Activated CD8-positive, alpha-beta memory T cell treated with anti-CD3 and anti-CD28 coated beads, Interleukin-2, amount 50 U/mL, for 24 hours (primary cell): ENCODE measurements around the gene FUZ.

Source experiments
- DNase-seq: peaks from one replicate; pipeline ENCODE4 v3.0.0-alpha.2; 2020; ENCODE audit errors: extremely low read depth

FUZ gene

DNA sequence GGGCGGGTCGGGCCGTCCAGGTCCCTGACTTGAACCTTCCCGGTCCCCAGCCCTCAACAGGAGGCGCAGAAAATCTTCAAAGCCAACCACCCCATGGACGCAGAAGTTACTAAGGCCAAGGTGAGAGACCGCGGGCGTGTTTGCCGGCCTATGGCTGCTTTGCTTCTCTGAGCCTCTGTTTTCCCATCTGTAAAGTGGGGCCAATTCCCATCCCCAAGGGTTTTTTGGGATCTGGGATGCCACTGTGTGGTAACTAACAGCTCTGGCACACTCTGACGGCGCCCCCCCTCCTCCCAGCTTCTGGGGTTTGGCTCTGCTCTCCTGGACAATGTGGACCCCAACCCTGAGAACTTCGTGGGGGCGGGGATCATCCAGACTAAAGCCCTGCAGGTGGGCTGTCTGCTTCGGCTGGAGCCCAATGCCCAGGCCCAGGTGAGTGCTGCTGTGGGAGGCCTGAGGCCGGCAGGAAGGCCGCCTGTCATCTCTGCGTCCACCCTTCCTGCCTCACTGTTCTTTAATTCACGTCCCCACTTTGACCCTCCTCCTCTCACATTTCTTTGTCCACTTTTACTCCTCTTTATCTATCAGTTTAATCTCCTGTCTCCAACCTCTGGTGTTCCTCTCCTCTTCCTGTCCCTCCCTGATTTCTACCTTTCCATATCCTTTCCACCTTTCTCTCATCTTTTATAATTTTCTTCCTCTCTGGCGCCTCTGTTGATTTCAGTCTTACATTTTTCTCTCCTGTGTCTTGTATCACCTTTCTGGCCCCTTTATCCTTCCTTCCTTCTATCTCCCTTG, 7.1 kb downstream of the FUZ start:
- DNase-seq, result no peak

DNA sequence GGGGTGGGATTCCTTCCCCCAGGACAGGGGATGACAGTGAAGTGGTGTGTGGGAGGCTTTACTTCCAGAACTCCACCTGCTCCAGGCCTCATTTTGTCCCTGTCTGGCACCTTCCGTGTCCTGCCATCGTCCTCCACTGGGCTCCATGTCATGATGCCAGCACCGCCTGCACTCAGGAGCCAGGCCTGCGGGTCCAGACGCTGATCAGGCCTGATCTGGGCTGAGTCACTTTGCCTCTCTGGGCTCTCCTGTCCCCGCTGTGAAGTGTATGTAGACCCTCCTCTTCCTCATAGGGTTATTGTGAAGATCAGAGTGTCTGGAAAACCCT, 9.6 kb downstream of the FUZ start:
- no peak for DNase-seq

DNA sequence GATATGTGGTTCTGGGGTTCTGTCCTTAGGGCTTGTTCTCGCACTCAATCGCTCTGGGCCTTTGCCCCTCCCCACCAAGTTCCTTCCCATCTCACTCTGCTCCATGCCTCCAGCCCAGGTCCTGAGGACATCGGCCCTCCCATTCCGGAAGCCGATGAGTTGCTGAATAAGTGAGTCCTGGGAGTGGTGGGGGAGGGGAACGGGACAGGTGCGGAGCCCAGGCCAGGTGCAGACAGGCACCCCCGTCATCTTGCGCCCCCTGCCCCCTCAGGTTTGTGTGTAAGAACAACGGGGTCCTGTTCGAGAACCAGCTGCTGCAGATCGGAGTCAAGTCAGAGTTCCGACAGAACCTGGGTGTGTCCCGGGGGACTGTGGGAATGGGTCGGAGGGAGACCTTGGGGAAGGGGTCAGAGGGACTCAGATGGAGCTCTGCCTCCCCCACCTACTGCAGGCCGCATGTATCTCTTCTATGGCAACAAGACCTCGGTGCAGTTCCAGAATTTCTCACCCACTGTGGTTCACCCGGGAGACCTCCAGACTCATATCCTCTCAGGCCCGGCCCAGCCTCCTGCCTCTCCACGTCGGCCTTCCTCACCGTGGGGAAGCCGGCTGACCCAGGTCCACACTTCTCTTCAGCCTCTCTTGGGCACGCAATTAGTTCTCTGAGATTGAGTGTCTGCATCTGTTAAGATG, 10.1 kb downstream of the FUZ start:
- DNase-seq, result no peak

DNA sequence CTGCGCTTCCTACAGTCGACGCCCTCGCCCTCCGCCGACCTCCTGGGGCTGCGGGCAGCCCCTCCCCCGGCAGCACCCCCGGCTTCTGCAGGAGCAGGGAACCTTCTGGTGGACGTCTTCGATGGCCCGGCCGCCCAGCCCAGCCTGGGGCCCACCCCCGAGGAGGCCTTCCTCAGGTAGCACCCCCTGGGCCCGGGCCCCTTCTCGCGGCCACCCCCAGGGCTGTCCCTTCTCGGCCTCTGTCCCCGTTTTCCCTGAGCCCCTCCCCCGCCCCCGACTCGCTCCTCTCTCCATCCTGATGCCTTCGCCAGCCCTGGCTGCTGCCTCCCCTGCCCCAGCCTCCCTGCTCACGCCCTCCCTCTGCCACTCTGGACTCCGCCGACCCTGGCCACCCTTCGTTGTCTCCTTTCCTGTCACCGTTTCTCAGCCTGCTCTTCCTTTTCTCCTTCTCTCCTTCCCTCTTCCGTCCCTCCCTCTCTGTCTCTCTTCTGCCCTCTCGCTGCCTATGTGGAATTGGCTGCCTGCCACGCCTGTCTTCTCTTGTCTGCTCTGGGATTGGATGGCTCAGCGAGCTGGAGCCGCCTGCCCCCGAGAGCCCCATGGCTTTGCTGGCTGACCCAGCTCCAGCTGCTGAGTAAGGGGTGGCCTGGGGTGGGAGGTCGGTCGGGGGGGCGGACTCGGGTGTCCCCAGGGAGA, 11.0 kb downstream of the FUZ start:
- no peak for DNase-seq

DNA sequence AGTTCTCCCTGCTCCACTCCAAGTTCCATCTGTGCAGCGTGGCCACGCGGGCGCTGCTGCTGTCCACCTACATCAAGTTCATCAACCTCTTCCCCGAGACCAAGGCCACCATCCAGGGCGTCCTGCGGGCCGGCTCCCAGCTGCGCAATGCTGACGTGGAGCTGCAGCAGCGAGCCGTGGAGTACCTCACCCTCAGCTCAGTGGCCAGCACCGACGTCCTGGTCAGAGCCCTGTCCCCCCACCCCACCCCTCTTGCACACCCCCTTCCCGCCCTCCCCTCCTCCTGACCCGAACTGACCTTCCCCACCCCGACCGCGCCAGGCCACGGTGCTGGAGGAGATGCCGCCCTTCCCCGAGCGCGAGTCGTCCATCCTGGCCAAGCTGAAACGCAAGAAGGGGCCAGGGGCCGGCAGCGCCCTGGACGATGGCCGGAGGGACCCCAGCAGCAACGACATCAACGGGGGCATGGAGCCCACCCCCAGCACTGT, 11.6 kb downstream of the FUZ start:
- DNase-seq, result no peak

DNA sequence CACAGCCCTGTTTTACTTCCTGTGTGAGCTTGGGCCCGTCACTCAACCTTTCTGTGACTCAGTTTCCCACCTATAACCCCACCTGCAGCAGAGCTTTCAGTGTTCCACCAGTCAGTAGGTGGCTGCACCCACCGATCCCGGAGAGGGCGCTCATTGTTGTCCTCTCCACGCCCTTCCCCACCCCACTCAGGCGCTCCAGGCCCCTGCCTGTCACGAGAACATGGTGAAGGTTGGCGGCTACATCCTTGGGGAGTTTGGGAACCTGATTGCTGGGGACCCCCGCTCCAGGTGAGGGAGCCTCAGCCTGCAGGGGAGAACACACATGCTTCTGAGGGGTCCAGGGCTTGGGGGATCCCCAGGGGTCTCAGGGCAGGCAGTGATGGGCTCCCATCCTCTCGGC, 12.3 kb downstream of the FUZ start:
- no peak for DNase-seq

DNA sequence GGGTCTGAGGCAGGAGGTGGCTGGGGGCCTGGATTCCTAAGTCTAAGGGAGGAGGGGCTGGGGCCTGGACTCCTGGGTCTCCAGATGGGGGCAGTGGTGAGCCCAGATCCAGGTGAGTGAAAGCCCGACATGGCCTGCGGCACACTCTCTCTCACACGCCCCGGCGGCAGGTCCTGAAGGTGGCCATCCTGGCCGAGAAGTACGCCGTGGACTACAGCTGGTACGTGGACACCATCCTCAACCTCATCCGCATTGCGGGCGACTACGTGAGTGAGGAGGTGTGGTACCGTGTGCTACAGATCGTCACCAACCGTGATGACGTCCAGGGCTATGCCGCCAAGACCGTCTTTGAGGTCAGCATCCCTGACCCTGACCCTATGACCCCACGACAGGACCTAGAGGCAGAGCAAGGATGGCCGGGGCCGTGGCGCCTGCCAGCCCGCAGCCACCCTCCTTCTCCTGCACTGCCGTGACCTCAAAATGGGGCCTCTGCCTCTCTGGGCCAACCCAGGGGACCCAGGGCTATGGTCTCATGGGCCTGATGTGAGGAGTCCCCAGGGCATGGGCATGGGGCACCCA, 13.2 kb downstream of the FUZ start:
- no peak for DNase-seq

DNA sequence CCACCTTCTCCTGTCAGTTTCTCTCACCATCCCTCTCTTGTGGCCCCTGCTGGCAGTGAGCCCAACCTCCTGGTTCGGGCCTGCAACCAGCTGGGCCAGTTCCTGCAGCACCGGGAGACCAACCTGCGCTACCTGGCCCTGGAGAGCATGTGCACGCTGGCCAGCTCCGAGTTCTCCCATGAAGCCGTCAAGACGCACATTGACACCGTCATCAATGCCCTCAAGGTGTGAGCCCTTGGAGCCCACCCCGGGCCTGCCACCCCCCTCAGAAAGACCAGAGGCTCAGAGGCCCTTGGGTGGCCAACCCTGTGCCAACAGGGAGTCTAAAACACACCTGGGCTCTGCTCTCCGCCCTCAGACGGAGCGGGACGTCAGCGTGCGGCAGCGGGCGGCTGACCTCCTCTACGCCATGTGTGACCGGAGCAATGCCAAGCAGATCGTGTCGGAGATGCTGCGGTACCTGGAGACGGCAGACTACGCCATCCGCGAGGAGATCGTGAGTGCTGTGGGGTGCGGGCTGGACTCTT, 13.8 kb downstream of the FUZ start:
- DNase-seq, result no peak

DNA sequence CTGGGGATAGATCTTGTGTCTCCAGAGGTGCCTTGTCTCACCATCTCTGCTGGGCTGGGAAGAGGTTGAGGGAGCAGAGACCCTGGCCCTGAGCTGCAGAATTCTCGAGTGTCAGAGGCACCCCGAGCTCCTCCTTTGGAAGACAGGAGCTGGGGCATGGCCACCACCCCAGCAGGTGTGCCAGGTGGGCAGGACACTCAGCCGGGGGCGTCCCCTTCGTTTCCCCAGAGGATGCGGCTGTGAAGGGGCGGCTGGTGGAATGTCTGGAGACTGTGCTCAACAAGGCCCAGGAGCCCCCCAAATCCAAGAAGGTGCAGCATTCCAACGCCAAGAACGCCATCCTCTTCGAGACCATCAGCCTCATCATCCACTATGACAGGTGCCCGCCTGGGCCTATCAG, 14.5 kb downstream of the FUZ start:
- DNase-seq, result no peak

DNA sequence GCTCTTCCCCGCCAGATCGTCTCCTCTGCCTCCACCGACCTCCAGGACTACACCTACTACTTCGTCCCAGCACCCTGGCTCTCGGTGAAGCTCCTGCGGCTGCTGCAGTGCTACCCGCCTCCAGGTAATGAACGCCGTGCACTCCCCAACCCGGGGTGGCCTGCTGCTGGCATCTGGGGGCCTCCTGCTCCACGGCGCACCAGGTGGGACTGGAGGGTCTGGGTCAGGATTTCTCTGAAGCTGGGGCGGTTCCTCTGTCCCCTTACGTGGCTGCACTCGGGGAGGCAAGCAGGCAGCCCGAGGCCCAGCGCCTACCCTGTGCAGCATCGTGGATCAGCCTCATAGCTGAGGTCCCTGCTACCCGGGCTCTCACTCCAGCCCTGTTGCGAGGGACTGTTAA, 17.5 kb downstream of the FUZ start:
- DNase-seq, result no peak

DNA sequence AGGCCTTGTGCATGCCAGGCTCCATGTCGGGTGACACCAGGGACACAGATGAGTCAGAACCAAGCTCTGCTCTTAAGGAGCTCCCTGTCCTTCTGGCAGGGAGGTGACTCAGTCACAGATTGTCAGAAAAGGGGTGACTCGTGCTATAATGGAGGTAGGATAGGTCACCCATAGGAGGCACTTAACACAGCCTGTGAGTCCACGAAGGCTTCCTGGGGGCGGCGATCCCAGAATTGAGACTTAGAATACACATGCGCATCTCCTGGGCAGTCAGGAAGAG, 19.6 kb downstream of the FUZ start:
- no peak for DNase-seq

DNA sequence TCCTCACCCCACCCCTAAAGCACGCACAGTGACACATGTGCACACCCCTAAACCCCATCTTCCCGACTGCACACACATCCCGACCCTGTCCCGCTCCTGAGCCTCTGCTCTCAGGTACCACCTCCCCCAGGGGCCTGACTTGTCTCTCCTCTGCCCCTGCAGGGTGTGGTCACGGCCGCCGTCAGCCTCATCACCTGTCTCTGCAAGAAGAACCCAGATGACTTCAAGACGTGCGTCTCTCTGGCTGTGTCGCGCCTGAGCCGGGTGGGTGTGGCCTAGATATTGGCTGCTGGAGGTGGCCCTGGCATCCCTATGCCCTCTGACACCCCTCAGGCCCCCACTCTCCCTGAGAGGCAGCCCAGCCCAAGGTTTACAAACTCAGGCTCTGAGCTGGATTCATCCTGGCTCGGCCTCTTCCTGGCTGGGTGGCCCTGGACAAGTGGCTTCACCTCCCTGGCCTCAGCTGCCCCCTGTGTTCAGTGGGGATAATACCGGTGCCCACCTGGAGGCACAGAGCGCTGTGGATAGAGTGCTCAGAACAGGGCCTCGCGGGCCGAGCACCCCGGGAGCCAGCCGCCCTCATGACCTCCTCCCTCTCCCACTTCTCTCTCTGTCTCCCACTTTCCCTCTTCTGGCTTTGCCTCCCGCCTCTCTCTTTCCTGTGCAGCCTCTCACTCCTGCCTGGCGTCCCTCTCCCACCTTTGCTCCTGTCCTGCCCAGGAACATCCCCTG, 20.1 kb downstream of the FUZ start:
- DNase-seq, result no peak

DNA sequence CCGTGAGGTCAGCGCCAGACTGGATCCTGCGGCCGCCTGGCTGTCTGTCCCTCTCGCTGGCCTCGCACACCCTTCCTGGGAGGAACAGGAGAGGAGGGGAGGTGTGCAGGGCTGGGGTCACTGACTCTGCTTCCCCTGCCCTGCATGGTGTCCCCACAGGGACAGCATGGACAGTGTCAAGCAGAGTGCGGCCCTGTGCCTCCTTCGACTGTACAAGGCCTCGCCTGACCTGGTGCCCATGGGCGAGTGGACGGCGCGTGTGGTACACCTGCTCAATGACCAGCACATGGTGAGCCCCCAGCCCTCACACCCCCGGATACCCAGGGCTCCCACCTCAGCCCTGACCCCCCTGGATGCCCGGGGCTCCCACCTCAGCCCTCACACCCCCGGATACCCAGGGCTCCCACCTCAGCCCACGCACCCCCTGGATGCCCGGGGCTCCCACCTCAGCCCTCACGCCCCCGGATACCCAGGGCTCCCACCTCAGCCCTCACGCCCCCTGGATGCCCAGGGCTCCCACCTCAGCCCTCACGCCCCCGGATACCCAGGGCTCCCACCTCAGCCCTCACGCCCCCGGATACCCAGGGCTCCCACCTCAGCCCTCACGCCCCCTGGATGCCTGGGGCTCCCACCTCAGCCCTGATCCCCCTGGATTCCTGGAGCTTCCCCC, 21.2 kb downstream of the FUZ start:
- DNase-seq, result no peak

DNA sequence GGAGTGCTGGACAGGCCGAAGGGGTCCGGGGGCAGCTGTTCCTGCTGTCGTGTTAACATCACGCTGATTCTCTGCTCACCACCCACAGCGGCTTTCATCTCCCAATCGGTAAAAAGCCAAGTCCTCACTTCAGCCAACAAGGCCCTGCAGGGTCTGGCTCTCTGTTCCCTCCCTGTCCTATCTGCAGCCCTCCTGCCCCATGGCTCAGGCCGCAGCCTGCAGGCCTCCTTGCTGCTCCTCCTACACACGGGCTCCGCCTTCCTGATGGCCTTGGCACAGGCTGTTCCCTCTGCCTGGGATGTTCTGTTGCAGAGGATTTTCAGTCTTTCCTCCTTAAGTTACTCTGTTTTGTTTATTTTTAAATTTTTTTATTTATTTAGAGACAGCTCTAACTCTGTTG, 22.2 kb downstream of the FUZ start:
- DNase-seq, result no peak

DNA sequence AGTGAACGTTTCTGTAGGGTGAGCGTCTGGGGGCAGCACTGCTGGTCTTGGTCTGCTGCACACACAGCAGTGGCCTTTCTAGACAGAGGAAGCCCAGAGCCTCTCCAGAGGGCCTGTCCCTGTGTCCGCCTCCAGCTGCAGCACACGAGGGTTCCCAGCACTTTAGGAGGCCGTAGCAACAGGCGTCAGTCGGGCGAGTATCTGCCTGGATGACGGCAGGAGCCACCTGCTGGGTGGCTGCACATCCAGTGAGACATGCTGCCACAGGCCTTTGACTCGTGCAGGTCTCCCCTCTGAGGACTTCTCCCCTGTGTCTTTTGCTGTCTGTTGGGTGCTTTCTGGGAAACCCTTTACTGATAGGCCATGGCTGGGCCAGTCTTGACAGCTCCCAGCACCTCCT, 24.2 kb downstream of the FUZ start:
- no peak for DNase-seq

DNA sequence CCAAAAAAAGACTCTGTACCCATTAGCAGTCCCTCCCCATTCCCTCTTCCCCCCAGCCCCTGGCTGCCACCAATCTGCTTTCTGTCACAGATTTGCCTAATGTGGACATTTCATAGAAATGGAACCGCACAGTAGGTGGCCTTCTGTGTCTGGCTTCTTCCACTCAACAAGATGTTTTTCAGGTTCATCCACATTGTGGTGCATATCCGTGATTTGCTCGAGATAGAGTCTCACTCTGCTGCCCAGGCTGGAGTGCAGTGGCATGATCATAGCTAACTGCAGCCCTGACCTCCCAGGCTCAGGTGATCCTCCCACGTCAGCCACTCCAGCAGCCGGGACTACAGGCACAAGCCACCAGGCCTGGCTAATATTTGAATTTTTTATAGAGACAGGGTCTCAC, 25.3 kb downstream of the FUZ start:
- DNase-seq, result no peak

DNA sequence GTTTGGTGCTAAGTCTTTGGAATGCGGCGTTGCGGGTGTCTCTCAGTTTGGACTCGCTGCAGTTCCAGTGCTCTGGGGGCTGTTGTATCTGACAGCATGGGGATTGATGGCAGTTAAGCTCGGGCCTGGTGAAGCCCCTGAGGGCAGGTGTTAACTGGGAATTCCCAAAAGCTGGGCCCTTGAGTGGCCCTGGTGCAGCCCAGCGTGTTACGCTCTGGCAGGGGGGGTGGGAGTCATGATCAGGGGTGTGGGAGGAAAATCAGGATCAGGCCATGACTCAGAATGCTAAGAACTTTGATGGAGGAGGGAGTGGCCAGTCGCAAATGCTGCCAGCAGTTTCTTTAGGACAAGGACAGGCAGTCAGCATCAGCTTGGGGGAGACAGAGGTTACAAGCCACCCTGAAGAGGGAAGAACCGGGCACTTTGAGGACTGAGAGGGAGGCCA, 26.7 kb downstream of the FUZ start:
- DNase-seq, result no peak

DNA sequence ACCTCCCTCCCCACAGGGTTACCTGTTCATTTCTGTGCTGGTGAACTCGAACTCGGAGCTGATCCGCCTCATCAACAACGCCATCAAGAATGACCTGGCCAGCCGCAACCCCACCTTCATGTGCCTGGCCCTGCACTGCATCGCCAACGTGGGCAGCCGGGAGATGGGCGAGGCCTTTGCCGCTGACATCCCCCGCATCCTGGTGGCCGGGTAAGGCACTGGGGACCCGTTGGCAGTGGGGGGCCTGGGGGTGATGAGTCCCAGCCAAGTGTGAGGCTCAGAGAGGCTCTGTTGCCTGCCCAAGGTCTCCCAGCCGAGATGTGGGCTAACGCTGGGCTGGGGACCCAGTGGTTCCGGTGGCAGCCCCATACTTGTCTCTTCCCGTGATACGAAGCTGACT, 30.6 kb downstream of the FUZ start:
- DNase-seq, result no peak

DNA sequence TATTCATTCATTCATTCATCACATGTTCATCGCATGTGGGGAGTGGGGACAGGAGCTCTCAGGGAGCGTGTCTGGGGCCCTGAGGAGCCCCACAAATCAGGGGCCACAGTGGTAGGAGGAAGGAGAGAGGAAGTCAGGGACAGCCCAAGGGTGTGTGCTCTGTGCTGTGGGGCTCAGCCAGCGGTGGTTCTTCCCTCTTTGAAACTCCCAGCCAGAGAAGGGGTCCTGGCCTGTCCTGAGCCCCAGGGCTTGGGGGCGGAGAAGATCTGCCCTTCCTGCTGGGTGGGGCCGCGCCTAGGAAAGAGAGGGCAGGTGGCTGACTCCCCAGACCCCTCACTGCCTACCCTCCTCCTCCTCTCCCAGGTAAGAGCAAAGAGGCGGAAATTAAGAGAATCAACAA, 31.7 kb downstream of the FUZ start:
- DNase-seq, result no peak

DNA sequence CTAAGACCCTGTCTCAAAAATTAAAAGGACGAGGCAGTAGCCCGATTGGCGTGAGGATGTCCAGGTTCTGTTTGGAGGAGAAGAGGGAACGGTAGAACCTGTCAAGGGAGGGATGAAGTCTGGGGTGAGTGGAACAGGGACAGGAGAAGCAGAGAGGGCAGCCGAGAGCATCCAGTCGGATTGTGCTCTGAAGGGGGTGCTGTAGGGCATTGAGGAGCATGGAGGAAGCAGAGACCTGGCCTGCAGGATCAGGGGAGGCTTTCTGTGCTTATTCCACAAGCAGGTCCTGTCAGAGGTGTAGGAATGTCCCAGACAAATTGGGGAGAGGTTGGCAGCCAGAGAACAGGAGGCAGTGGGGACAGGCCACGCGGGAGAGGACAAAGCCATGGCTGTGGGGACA, 32.2 kb downstream of the FUZ start:
- no peak for DNase-seq
